AG08395 (cell line): ENCODE data around the gene PEDS1.
A peak's percentile ranks its signal among the peaks of the same experiment; 100 is the strongest.
"Not testable (repeated sequence)": the region's sequence is repeated elsewhere in the genome, so short reads cannot be mapped to it uniquely, and the experiment has no call there.

Experiments
- DNase-seq: peaks from one replicate; pipeline ENCODE4 v3.0.0; 2012; ENCODE audit warnings: mixed read lengths, low spot score

PEDS1 gene

GRCh38 chr20:50112512-50113419 lies 40.8 kb downstream of the PEDS1 start, which contains the start of gene UBE2V1:
Gene UBE2V1 (minus strand): TSS chr20:50113150. CDS start chr20:50113128, 22 bp downstream.
- peak; percentile 98 for DNase-seq

GRCh38 chr20:50111829-50112495 lies 41.6 kb downstream of the PEDS1 start:
- DNase-seq, result no peak

- peak; percentile 61 for DNase-seq
Observed at GRCh38 chr20:50111120-50111828, 42.2 kb downstream of the PEDS1 start.

GRCh38 chr20:50110141-50111047 lies 43.1 kb downstream of the PEDS1 start:
- no peak for DNase-seq

GRCh38 chr20:50108556-50109235 lies 44.8 kb downstream of the PEDS1 start:
- no peak for DNase-seq

- no peak for DNase-seq
Observed at GRCh38 chr20:50107796-50108331, 45.7 kb downstream of the PEDS1 start.

- DNase-seq, result no peak
Observed at GRCh38 chr20:50107086-50107660, 46.4 kb downstream of the PEDS1 start.

- DNase-seq, result not testable (repeated sequence)
Observed at GRCh38 chr20:50106669-50107068, 46.9 kb downstream of the PEDS1 start.
